Esophagus muscularis mucosa (tissue), 4 donors: ENCODE data around the gene C19orf53. TPM values are rescaled to one million over a fixed set of nuclear protein-coding genes. Genes with fewer than 3 reads are reported as not detected.
A peak's percentile ranks its signal among the peaks of the same experiment; 100 is the strongest.

Experiments used
- DNase-seq: peaks from one replicate; pipeline ENCODE4 v3.0.0-alpha.2; 2017; ENCODE audit errors: extremely low spot score
- H3K27ac ChIP-seq, 4 donors: fragments of 200-600 bp; sonication (generic); replicated peaks in 1 of 4; 1 replicate in 3 of 4; 2 replicates in 1 of 4; pipeline ENCODE4 v1.5.1; 2016 to 2019; ENCODE audit warnings: mild to moderate bottlenecking in 1 of 4
- H3K27me3 ChIP-seq, 4 donors: fragments of 200-600 bp; sonication (generic); one replicate each; pipeline versions ENCODE4 v1.5.1 to v1.6.0; 2016 to 2019
- H3K36me3 ChIP-seq, 4 donors: fragments of 200-600 bp; sonication (generic); one replicate each; pipeline ENCODE4 v1.5.1; 2016 to 2019
- H3K4me1 ChIP-seq, 4 donors: fragments of 200-600 bp; sonication (generic); one replicate each; pipeline ENCODE4 v1.5.1; 2016 to 2019
- H3K4me3 ChIP-seq, 4 donors: fragments of 200-600 bp; sonication (generic); 1 replicate in 2 of 4; 2 replicates in 2 of 4; pipeline ENCODE4 v1.5.1; 2016 to 2019; ENCODE audit warnings: mild to moderate bottlenecking in 4 of 4, moderate library complexity in 1 of 4
- H3K9me3 ChIP-seq, 4 donors: fragments of 200-600 bp; sonication (generic); 1 replicate in 3 of 4; 2 replicates in 1 of 4; pipeline ENCODE4 v1.5.1; 2016 to 2019
- CTCF ChIP-seq, 3 experiments: fragments of 200-600 bp in 2 of 3; fragments of 450-650 bp in 1 of 3; sonication (generic) in 2 of 3; IDR thresholded peaks; one replicate each; pipeline ENCODE4 v1.5.1; 2017 to 2019; ENCODE audit warnings: antibody characterized with exemption in 3 of 3, mild to moderate bottlenecking in 2 of 3, moderate library complexity in 1 of 3
- EP300 ChIP-seq: sonication (generic); formaldehyde crosslinking; IDR thresholded peaks from one replicate; pipeline ENCODE4 v1.6.1; 2017; ENCODE audit warnings: antibody characterized with exemption
- POLR2A ChIP-seq: fragments of 450-650 bp; IDR thresholded peaks from one replicate; pipeline ENCODE4 v1.6.1; 2017; ENCODE audit warnings: antibody characterized with exemption, moderate library complexity, mild to moderate bottlenecking, low read depth
- POLR2AphosphoS5 ChIP-seq, 2 donors: sonication (generic); formaldehyde crosslinking; IDR thresholded peaks; one replicate each; pipeline ENCODE4 v1.6.1; 2017; ENCODE audit warnings: antibody characterized with exemption in 2 of 2
- WGBS: methylation state at CpG from one replicate; pipeline ENCODE4 v1.1.5; 2018; 5-methylcytosine and 5-hydroxymethylcytosine counted together
- intact Hi-C: fragments of 100-400 bp; cut with DNase I; formaldehyde crosslinking; loops from one replicate; pipeline ENCODE4 v1.15.1; 2023
- total RNA-seq, 4 donors: library from RNA; depleted of rRNA; stranded (reverse); fragments of >200 nt; gene quantifications; one replicate each; pipeline versions ENCODE4 v1.1.0 to v1.2.1, GENCODE V29; 2016

Gene C19orf53
- total RNA-seq, 4 donors from 2014 or later, result 87.4 to 168 (median 104) TPM

- Histone ChIP-seq H3K4me3 (no peak overlapping the region), H3K36me3 (peaks cover 0 to 56% (median 37%) of the 10 kb centered on the region in 4 donors), H3K27ac (no peak overlapping the region), H3K9me3 (no peaks in the 10 kb centered on the region), H3K4me1 (peaks cover 0 to 11% (median 5%) of the 10 kb centered on the region in 4 donors), H3K27me3 (no peaks in the 10 kb centered on the region)
- DNase-seq, result no peak
- intact Hi-C loops, result no loop called here
- no peak for TF ChIP-seq CTCF (IDR thresholded peaks at IDR 0.05)
- no peak for TF ChIP-seq POLR2AphosphoS5 (IDR thresholded peaks at IDR 0.05)
- TF ChIP-seq POLR2A, result no peak
- no peak for TF ChIP-seq EP300
- WGBS, result over 99% methylated on average over 28 of the region's 34 CpGs
Observed at GRCh38 chr19:13808856-13809255, 34.6 kb downstream of the C19orf53 start.

GRCh38 chr19:13812544-13812943 is 38.3 kb downstream of the C19orf53 start:
- H3K4me3 ChIP-seq, result no peak overlapping the region
- 97% methylated on average over 8 of the region's 11 CpGs for WGBS
- no peaks in the 10 kb centered on the region for H3K27me3 ChIP-seq
- DNase-seq, result no peak
- intact Hi-C loops, result no loop called here
- peaks cover 0 to 57% (median 29%) of the 10 kb centered on the region in 4 donors for H3K36me3 ChIP-seq
- TF ChIP-seq EP300 (no peak), POLR2AphosphoS5 (IDR thresholded peaks at IDR 0.05) (no peak), CTCF (IDR thresholded peaks at IDR 0.05) (no peak), POLR2A (no peak)
- H3K9me3 ChIP-seq, result no peaks in the 10 kb centered on the region
- H3K4me1 ChIP-seq, result peaks cover under 1 to 6% (median 5%) of the 10 kb centered on the region in 4 donors
- no peak overlapping the region for H3K27ac ChIP-seq

GRCh38 chr19:13813147-13813546 is 38.9 kb downstream of the C19orf53 start:
- H3K36me3 ChIP-seq, result peaks cover 0 to 54% (median 27%) of the 10 kb centered on the region in 4 donors
- H3K9me3 ChIP-seq, result no peaks in the 10 kb centered on the region
- peaks cover 3 to 12% (median 11%) of the 10 kb centered on the region in 4 donors for H3K4me1 ChIP-seq
- no peak overlapping the region for H3K4me3 ChIP-seq
- DNase-seq, result no peak
- intact Hi-C loops, result no loop called here
- no peak overlapping the region for H3K27ac ChIP-seq
- 100% methylated on average over 1 of the region's 2 CpGs for WGBS
- TF ChIP-seq EP300 (no peak), POLR2A (no peak), POLR2AphosphoS5 (IDR thresholded peaks at IDR 0.05) (no peak), CTCF (IDR thresholded peaks at IDR 0.05) (no peak)
- no peaks in the 10 kb centered on the region for H3K27me3 ChIP-seq

- Histone ChIP-seq H3K4me3 (no peak overlapping the region), H3K36me3 (peaks cover 0 to 42% (median 19%) of the 10 kb centered on the region in 4 donors), H3K4me1 (peaks cover 3 to 15% (median 14%) of the 10 kb centered on the region in 4 donors), H3K27ac (no peak overlapping the region), H3K27me3 (no peaks in the 10 kb centered on the region), H3K9me3 (no peaks in the 10 kb centered on the region)
- TF ChIP-seq POLR2A (no peak), CTCF (IDR thresholded peaks at IDR 0.05) (no peak), POLR2AphosphoS5 (IDR thresholded peaks at IDR 0.05) (no peak), EP300 (no peak)
- no peak for DNase-seq
- intact Hi-C loops, result no loop called here
- WGBS, result 91% methylated on average over 16 of the region's 21 CpGs
Observed at GRCh38 chr19:13814550-13814949, 40.3 kb downstream of the C19orf53 start.

GRCh38 chr19:13817018-13817614 is 42.9 kb downstream of the C19orf53 start:
- no peak for DNase-seq
- intact Hi-C loops, result no loop called here
- Histone ChIP-seq H3K4me1 (peaks cover 3 to 22% (median 18%) of the 10 kb centered on the region in 4 donors), H3K36me3 (peaks cover 0 to 30% (median 13%) of the 10 kb centered on the region in 4 donors), H3K27ac (no peak overlapping the region), H3K27me3 (no peaks in the 10 kb centered on the region), H3K9me3 (no peaks in the 10 kb centered on the region), H3K4me3 (peak overlapping the region in 1 of 4 donors; percentile 19)
- TF ChIP-seq POLR2AphosphoS5 (IDR thresholded peaks at IDR 0.05) (no peak), CTCF (IDR thresholded peaks at IDR 0.05) (no peak), POLR2A (no peak), EP300 (no peak)
- WGBS, result 64% methylated on average over 7 of the region's 11 CpGs
